Right lobe of liver (tissue), 4 donors: ENCODE measurements around the gene KRTAP5-11.

ENCODE experiments used
- CTCF ChIP-seq, 4 donors: fragments of 200-600 bp in 3 of 4; fragments of 450-650 bp in 1 of 4; IDR thresholded peaks; one replicate each; pipeline versions ENCODE4 v1.5.1 to v1.8.0; 2016 to 2022; ENCODE audit warnings: antibody characterized with exemption in 4 of 4, mild to moderate bottlenecking in 2 of 4
- POLR2A ChIP-seq: fragments of 450-650 bp; IDR thresholded peaks from one replicate; pipeline ENCODE4 v1.6.1; 2017; ENCODE audit warnings: antibody characterized with exemption, mild to moderate bottlenecking
- donor health status: DM: no; HTN: no; CAD: no.
- donor health status: DM: no; HTN: no; CAD: no.
- donor health status: DM: no; HTN: yes; CAD: no.

- no peak for TF ChIP-seq CTCF (IDR thresholded peaks at IDR 0.05)
- TF ChIP-seq POLR2A: no peak
Measured at GRCh38 chr11:71548120-71548519, 34.6 kb downstream of the KRTAP5-11 start, which contains the start of gene KRTAP5-9.
